ENCODE data around the gene PGP.

The PGP gene

GRCh38 chr16:2166263-2167067 is 48.2 kb downstream of the PGP start:
- H3K4me3 ChIP-seq (ENCODE audit: control insufficient read depth, low read depth, low read length), result no peak overlapping the region
- no peak for TF ChIP-seq CTCF (IDR thresholded peaks at IDR 0.05; ENCODE audit: control insufficient read depth, insufficient read depth, low read depth, low read length, missing control alignments)
- no peak for DNase-seq (ENCODE audit: low read depth)

GRCh38 chr16:2165861-2166260 is 48.8 kb downstream of the PGP start:
- no peak for TF ChIP-seq CTCF (IDR thresholded peaks at IDR 0.05; ENCODE audit: control insufficient read depth, insufficient read depth, low read depth, low read length, missing control alignments)
- H3K4me3 ChIP-seq (ENCODE audit: control insufficient read depth, low read depth, low read length), result no peak overlapping the region
- DNase-seq (ENCODE audit: low read depth), result no peak

GRCh38 chr16:2163211-2163881 is 51.3 kb downstream of the PGP start:
- H3K4me3 ChIP-seq (ENCODE audit: control insufficient read depth, low read depth, low read length), result no peak overlapping the region
- TF ChIP-seq CTCF (IDR thresholded peaks at IDR 0.05; ENCODE audit: control insufficient read depth, insufficient read depth, low read depth, low read length, missing control alignments), result no peak
- no peak for DNase-seq (ENCODE audit: low read depth)

- TF ChIP-seq CTCF (IDR thresholded peaks at IDR 0.05; ENCODE audit: control insufficient read depth, insufficient read depth, low read depth, low read length, missing control alignments), result no peak
- H3K4me3 ChIP-seq (ENCODE audit: control insufficient read depth, low read depth, low read length), result no peak overlapping the region
- no peak for DNase-seq (ENCODE audit: low read depth)
These were observed 51.9 kb downstream of the PGP start for GRCh38 chr16:2162676-2163118.

- no peak overlapping the region for H3K4me3 ChIP-seq (ENCODE audit: control insufficient read depth, low read depth, low read length)
- DNase-seq (ENCODE audit: low read depth), result no peak
- no peak for TF ChIP-seq CTCF (IDR thresholded peaks at IDR 0.05; ENCODE audit: control insufficient read depth, insufficient read depth, low read depth, low read length, missing control alignments)
These were observed 52.7 kb downstream of the PGP start for GRCh38 chr16:2161911-2162310.

Data from AG09309 (cell line).